DMS114 treated with DMSO at 0.1 percent for 48 hours (cell line): ENCODE measurements around the gene RNF169.

ENCODE experiments used
- DNase-seq: peaks from one replicate; lab custom pipeline; 2025; ENCODE audit not compliant: unreplicated experiment; lab: John Stamatoyannopoulos, UW

Gene RNF169, protein sequence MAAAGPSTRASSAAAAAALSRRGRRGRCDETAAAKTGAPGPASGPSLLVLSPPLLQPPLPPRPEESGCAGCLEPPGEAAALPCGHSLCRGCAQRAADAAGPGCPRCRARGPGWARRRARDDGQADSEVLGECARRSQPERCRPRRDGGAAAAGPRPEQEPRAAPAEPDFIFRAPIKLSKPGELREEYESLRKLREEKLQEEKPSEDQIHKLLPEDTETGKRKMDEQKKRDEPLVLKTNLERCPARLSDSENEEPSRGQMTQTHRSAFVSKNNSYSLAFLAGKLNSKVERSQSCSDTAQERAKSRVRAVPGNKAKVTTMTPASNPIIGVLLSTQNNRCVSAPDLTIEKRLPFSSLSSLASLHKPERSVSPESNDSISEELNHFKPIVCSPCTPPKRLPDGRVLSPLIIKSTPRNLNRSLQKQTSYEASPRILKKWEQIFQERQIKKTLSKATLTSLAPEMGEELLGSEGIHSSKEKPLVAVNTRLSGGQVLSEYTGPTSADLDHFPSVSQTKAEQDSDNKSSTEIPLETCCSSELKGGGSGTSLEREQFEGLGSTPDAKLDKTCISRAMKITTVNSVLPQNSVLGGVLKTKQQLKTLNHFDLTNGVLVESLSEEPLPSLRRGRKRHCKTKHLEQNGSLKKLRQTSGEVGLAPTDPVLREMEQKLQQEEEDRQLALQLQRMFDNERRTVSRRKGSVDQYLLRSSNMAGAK

DNA sequence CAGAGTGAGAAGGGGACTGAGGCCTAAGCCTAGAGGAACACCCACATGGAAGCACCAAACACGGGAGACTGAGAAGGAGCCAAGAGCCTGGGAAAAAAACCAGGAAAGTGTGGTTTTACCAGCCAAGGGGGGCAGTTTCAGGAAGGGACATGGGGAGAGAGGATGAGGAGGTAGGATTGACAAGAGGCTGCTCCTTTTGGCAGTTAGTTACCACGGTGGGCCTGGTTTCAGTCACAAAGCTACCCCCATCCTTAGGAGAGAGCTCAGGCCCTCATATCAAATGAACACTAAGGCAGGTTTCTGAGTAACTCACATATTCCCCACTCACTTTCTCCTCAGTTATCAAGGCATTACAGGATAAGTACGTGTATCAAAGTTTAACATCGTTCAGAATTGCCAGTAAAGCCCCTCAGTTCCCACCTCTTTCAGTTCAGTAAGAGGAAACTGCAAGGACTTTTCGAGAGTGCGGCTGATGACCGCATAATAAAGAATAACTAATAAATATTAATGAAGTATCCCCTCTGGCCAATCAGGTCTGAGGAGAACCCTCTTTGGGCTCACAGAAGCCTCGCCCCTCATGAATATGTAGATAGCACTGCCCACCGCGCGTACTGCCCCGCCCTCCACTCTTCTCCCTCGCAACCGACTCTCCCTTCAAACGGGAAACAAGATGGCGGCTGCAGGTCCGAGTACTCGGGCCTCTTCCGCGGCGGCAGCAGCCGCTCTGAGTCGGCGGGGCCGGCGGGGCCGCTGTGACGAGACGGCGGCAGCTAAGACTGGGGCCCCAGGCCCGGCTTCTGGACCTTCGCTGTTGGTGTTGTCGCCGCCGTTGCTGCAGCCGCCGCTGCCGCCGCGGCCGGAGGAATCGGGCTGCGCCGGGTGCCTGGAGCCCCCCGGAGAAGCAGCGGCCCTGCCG, at the start of gene RNF169:
TSS of gene RNF169 (plus strand) at position 639 of the 916 bp plus-strand sequence. CDS start at position 671, 32 bp downstream.
- DNase-seq = peak; percentile 86

DNA sequence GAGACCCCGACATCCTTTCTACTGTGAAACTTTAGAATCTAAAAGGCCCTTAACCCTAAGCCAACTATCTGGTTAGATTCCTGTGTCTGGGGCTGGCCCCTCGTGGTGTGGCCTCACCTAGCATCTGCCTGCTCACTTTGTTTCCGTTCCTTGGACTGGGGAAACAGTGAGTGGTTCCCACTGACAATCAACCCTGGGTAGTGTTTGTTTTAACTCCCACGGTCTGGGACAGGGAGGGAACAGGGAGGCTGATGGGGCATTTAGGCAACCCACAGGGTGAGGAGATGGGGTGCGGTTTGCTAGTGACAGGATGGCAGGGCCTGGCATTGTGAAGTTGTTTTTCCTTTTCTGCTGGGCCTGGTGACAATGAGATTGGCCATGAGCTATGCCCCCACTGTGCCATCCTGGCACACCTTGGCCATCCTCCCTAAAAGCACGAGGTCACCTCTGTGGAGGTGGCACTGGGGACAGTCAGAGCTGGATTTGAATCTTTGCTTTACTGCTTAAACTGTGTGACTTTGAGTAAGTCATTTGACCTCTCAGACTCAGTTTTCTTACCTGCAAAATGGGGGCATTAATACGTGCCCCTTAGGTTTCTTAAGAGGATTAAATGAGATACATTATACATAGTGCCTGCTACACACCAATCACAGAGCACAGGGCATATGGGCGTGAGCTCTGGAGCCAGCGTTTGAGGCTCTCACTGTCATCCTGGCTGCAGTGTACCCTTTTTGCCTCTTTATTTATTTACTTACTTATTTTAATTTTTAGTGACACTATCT, 48.8 kb upstream of the RNF169 start:
- no peak for DNase-seq

DNA sequence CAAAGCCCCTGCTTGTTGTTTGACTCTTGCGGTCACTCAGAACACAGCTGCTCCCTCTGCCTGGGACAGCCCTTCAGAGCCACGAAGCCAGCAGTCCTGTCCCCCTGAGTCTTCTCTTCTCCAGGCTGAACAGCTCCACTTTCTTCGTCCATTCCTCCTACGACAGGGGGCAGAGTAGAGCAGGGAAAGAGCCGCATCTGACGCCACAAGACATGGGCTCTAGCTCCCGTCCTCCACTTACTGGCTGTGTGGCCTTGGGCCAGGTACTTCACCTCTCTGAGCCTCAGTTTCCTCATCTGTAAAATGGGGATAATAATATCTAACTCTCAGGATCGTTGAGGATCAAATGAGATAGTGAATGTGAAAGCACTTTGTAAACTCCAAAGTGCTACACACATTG, 47.3 kb upstream of the RNF169 start:
- no peak for DNase-seq

DNA sequence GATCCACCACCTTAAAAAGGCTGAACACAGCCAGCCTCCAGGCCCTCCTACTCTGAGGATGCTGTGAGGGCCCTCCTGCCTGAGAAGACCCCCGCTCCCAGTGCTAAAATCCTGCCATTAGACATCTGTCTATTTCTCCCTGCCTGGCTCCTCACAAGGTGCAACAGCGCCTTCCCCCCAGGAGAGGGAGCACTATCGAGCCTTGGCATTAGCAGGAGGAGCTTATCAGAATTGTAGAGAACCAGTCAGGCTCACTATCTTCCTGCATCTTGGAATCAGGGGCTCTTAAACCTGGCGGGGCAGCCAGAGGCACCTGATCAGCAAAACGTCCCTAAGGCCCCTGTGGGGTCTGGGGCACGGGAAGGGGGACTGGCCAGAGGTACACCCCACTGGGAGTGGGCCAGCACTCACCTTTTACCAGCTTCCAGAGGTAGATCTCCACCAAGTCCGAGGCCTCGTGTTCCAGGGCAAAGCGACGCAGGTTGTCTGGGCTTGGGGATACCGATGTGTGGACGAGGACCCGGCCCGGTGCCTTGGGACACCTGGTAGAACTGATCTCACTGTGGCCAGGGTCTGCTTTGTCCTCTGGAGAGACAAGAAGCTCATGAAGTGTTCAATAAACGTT, 46.2 kb upstream of the RNF169 start:
- peak; percentile 32 for DNase-seq

DNA sequence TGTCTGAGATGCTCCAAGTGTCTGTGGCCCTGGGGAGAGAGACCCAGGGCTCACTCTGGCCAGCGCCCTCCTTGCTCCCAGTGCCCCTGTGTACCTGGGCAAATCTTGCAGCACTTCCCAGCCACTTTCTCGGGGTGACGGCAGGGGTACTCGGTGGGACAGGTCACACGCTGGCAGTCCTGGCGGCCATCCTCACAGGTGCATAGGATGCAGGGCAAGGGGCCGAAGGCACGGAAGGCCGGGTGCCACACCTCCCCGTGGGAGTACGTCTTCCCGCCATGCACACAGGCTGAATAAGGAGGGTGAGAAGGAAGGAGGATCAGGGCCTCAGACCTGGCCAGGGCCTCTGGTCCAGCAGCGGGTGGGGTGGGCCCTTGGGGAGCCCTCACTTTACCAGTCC, 45.4 kb upstream of the RNF169 start:
- no peak for DNase-seq

DNA sequence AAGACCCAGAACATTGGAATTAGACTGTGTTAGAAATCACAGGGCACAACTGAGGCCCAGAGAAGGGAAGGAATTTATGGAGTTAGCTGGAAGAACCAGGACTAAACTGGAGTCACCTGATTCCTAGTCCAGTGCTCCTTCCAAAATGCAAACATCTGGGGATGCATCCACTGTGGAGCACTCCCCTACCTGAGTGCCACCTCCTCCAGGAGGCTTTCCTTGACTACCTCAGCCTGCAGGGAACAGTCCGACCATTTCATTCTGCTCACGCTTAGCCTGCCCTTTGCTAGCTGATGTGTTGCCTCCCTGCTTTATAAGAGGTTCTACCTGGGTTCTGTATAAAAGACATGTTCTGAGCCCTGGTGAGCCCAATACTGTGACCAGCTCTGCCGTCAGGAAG, 41.5 kb upstream of the RNF169 start:
- no peak for DNase-seq

DNA sequence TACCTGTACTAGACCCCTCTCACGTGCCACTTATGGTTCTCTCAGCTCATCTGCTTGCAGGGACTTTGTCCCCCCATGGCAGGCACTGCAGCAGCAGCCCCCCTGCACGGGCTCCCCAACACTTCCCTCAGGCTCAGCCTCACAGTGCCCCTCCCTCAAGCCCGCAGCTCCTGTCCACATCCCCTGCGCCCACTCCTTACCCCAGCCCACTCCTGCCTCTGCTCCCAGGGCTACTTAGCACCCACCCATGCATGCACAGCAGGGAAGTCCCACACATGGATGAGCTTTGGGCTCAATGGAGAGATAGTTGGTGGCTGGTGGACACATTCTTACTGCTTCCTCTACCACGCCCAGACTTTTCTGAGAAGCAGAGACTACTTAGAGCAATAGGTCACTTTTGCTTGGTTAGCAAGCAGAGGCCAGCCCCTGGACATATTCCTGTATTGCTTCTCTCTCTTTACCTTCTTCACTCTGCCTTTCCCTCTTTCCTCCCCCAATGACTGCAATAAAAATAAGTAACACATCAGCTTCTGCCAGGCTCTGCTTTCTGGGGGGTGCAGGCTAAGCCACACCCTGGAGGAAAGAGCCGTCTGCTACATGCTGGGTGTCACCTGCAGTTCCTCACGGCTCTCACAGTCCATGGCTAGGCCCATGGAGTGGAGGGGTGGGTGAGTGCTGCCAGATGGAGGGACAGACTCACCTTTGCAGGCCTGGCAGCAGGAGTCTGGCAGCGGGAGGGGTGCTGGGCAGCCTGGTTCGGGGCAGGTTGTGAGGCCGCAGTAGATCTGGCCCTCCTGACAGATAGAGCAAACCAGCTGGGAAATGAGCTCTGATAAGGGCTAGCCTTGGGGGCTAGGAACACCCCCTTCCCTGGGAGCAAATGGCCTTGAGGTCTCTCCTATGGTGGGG, 40.8 kb upstream of the RNF169 start:
- DNase-seq = no peak

DNA sequence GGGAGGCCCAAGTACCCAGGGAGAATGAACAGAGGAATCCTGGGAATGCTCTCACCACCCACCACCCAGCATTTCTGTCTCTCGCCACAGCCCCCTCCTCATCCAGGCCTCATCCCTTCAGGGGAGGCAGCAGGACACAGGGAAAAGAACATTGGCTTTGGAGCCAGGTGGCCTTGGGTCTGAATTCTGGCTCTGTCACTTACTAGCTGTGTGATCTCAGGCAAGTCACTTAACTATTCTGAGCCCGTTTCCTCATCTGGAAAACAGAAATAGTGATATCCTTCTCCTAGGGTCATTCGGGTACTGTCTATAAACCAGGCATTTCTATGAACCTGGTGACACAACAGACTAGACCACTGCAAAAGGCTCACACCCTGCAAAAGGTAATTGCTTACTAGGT, 39.5 kb upstream of the RNF169 start:
- no peak for DNase-seq

DNA sequence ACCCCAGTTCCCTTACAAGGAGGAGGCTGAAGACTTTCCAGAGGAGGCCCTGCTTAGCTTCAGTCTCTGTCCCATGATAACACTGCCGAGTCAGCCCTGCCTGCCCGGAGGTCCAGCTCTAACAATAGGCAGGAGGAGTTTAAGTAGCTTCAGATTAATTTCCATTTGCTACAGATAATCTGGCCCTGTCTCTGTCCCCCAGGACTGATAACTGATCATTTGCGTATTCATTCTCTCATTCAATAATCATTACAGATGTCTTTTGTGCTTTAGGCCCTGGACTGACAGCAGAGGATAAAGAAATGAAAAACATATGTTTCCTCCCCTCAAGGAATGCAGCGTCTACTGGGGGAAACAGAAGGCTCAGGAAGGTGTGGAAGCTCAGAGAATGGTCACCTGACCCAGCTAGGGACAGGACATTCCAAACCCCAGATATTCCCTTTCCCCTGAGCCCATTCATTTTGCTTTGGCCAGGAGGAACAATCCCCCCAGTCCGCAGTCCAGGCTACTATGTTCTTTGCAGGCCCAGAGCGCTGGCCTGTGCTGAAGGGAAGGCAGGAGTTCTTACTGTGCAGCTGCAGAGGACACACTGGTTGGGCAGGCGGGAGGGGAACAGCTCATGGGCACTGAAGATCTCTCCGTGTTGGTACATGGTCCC, 38.2 kb upstream of the RNF169 start:
- DNase-seq = no peak

DNA sequence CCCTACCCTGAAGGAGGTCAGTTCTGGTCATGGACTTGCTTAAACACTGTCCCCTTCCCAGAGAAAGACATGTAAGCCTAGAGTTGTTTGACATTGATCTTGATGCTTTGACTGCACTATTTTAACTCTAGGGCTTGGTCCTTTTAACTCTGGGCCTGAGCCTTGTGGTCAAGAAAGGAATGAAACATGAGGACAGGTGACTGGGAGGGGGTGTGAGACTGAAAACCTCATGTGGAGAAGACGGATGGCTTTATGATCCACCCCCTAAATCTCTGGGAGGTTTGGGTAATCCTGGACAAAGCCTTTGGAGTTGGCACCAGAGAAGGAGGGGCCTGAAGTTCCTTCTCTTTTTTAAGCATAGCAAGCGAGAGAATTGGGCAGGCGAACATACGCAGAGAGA, 35.0 kb upstream of the RNF169 start:
- DNase-seq = no peak

DNA sequence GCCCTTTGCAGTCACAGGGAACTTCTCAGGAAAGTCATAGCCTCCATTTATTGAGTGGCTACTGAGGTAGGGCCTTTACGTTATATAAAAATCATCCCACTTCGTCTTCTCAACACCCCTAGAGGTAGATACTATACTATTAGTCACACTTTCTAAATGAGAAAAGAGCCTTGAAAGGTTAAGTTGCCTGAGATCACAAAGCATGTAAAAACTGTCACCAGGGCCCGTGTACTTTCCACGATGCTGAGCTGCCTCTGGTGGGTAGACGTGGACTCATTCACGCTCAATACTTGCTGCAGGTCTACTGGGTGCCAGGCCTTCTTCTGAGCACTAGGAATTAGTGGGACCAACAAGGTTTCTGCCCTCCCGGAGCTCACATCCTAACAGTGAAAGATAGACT, 33.7 kb upstream of the RNF169 start:
- no peak for DNase-seq

DNA sequence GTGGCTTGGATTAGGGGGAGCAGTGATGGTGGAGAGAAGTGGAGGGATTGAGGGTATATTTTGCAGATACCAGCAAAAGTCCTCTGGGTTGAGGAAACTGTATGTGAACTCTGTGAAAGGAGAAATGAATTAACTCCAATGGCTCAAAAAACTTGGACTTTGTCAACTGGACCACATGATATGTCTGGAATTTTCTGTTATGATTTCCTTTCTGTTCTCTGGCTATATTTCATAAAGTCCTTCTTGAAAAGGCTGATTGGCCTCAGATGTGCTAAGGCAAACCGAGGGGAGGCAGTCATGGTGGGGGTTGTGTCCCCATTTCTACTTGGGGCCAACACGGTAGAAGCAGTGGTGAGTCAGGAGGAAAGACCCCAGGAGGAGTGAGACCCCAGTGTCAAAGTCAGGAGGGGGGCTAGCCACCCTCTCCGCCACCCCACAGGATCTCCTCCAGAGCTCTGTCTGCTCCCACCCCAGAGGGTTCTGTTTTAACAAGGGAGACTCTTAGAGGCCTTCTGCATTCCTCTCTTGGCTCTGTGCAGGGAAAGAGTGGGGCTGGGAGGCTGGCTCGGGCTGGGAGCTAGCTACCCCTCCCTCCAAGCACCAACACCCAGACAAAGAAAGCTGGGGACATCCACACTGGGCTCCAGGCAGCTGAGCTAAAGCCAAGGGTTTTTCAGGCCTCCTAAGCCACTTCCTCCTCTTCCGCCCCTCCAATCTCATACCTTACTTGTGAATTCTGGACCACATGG, 31.3 kb upstream of the RNF169 start:
- DNase-seq = no peak

DNA sequence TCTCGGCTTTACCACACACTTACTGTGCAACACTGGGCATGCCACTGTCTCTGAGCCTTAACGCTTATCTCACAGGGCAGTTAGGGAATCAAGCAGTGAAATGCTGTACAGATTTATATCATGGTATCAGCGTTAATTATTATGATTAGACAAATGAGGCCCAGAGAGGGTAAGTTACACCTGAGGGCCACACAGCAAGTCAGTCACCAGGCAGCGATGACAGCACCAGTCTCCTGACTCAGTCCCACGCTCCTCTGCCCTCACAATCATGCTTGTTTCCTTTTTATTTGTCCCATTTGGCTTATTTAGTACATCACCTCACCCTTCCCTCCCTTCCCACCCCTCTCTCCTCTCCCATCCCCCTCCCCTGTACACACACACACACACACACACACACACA, 29.6 kb upstream of the RNF169 start:
- no peak for DNase-seq

DNA sequence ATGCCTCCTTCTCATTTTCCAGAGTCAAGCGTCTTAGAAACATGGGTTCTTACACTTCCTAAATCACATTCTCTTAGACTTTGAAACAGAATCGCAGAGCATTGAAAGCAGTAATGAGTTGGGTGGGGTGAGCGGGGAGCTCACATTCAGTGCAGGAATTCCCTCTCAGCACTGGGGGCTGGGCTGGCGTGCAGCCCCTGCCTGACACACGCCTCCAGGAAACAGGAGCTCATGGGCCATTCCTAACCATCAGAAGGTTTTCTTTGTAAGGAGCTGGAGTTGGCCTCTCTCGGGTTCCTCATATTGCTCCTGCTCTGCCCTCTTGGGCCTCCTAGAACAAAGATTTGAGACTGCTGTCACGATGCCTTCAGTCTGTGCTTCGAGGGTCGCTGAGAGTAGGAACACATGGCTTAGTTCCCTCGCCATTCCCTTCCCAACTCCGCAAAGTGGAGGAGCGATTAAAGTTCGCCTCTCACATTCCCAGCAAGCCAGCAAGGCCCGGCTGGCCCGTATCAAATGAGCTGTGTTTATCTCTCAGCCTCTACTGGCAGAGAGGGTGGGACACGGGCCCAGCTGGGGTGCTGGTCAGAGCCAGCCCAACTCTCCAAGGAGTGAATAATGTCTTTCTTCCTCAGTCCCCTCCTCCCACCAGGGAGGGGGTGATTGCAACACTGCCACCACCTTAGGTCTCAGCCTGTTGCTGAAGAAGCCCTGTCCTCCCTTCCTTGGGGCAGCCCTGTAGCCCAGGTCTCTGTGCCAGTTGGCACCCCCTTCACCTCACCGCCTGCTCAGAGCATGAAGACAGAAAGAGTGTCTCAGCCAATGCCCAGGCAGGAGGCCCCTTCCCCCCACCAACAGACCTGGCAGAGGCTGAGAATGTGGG, 27.8 kb upstream of the RNF169 start:
- DNase-seq = no peak

DNA sequence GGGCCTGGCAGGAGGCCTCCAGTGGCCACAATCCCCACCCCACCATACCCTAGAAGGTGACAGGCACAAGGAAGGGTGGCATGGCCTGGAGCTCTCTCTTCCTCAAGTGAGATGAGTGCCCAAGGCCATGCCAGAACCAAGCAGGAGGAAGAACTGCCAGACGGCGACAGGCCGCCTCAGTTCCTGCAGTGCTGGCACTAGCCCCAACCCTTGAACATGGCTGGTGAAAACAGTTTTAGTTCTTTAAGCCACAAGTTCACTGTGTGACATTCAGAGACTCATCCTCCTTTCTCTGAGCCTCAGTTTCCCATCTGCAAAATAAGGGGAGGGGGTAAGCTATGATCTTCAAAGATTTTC, 27.2 kb upstream of the RNF169 start:
- DNase-seq = no peak

DNA sequence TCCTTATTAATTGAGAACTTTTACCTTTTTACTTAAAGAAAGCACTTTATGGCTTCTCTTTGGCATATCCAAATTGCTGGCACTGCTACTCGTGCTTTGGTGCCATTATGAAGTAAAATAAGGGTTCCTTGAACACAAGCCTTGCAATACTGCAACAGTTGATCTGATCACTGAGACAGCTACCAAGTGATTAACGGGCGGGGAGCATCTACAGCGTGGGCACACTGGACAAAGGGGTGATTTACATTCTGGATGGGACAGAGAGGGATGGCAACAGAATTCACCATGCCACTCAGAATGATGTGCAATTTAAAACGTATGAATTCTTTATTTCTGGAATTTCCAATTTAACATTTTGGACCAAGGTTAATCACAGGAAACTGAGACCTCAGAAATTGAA, 25.1 kb upstream of the RNF169 start:
- no peak for DNase-seq

DNA sequence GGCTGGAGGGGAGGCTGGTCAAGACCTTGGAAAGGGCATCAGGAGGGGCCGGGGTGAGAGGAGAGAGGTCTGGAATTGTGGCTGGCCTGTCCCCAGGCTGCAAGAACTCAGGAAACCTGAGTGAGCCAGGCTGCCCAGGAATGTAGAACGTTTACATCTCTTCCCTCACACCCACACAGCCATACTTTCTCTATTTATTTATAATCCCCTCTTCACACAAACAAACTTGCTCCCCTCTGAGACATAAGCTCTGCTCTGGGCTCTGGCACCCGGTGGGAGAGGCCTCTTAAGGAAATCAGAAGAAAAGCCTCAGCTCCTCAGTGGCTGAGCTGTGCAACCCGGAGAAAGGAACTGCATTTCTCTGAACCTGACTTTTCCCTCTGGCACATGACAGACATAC, 22.9 kb upstream of the RNF169 start:
- no peak for DNase-seq
